GM21390 (cell line): ENCODE measurements around the gene ITIH6.
"Not testable (repeated sequence)": the region's sequence is repeated elsewhere in the genome, so short reads cannot be mapped to it uniquely, and the experiment has no call there.

ENCODE experiments used
- ATAC-seq: cut with Tn5 transposase; IDR thresholded peaks from one replicate; pipeline ENCODE4 v1.9.1; 2021; ENCODE audit not compliant: unreplicated experiment

ITIH6 gene

DNA sequence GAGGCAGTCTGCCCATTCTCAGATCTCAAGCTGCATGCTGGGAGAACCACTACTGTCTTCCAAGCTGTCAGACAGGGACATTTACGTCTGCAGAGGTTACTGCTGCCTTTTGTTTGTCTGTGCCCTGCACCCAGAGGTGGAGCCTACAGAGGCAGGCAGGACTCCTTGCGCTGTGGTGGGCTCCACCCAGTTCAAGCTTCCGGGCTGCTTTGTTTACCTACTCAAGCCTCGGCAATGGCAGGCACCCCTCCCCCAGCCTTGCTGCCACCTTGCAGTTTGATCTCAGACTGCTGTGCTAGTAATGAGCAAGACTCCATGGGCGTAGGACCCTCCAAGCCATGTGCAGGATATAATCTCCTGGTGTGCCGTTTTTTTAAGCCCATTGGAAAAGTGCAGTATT is 59.5 kb downstream of the ITIH6 start:
- ATAC-seq, result not testable (repeated sequence)

DNA sequence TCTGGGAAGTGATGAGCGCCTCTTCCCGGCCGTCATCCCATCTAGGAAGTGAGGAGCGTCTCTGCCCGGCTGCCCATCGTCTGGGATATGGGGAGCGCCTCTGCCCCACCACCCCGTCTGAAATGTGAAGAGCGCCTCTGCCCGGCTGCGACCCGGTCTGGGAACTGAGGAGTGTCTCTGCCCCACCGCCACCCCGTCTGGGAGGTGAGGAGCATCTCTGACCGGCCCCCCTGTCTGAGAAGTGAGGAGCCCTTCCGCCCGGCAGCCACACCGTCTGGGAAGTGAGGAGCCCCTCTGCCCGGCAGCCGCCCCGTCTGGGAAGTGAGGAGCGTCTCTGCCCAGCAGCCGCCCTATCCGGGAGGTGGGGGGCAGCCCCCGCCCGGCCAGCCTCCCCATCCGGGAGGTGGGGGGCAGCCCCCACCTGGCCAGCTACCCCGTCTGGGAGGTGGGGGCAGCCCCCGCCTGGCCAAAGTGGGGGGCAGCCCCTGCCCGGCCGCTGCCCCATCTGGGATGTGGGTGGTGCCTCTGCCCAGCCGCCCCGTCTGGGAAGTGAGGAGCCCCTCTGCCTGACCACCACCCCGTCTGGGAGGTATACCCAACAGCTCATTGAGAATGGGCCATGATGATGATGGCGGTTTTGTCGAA is 61.6 kb downstream of the ITIH6 start:
- not testable (repeated sequence) for ATAC-seq

GRCh38 chrX:54721424-54721823 is 76.6 kb downstream of the ITIH6 start:
- no peak for ATAC-seq

DNA sequence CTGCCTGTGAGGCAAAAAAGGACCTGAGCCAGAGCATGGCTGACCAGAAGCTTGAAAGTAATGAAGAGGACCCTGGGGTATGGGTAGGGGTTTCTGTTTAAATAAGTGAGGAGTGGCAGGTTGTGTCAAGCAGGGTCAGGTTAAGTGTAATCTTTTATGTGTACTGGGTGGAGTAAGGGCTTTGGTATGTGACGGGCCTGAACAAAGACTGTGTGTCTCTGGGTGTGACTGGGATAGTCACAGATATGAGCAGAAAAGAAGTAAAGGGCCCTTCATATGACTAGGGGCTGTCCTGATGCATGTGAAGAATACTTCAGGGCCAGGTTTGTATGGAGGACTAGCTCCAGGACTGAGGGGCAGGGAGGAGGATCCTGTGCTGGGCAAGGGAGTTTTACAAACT is 82.4 kb downstream of the ITIH6 start:
- ATAC-seq, result no peak

- ATAC-seq, result no peak
Measured at GRCh38 chrX:54714424-54714823, 83.6 kb downstream of the ITIH6 start.

- no peak for ATAC-seq
Measured at GRCh38 chrX:54711735-54712134, 86.3 kb downstream of the ITIH6 start.

- no peak for ATAC-seq
Measured at GRCh38 chrX:54710920-54711319, 87.1 kb downstream of the ITIH6 start.

DNA sequence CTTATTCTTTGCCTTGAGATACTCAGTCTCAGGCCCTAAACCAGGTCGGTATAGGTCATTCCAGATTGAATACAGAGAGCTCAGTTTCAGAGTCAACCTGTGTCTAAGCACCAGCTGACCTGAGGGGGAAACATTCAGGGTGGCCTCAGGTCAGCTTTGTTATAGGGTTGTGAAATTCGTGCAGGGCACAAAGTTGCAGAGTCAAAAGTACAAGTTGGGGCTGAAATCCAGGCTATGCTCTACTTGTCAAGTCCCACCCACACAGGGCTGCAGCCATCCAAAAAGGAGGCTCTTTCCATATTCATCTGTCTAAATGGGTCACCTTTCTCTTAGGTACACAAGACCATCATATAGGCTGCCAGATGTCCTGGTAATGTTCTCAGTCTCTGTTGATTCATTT is 89.7 kb downstream of the ITIH6 start:
- no peak for ATAC-seq
